Caki2 (cell line): Measurements from ENCODE around the gene CLNK. TPM values are rescaled to one million over a fixed set of nuclear protein-coding genes. Genes with fewer than 3 reads are reported as not detected.

Experiments used
- DNase-seq: peaks from one replicate; pipeline ENCODE4 v3.0.0-alpha.2; 2015; ENCODE audit warnings: low read depth
- in situ Hi-C: cut with HindIII; loops from 2 replicates; pipeline ENCODE4 v1.10.0; 2016; ENCODE audit warnings: low sequenced_read_pairs, low pct_unique_long_range_greater_than_20kb, mixed read lengths
- total RNA-seq: library from RNA; depleted of rRNA; stranded (reverse); fragments of >200 nt; shearing (Covaris generic); gene quantifications from 2 replicates; pipeline ENCODE4 v1.2.3, GENCODE V29; 2014; ENCODE audit warnings: low replicate concordance

The CLNK gene
- total RNA-seq, 1 experiment from 2014 or later = not detected

GRCh38 chr4:10703766-10704429, 19.3 kb upstream of the CLNK start:
- in situ Hi-C loops = no loop called here
- DNase-seq = no peak

GRCh38 chr4:10703156-10703555, 18.6 kb upstream of the CLNK start:
- no peak for DNase-seq
- in situ Hi-C loops = no loop called here

GRCh38 chr4:10701702-10702460, 17.3 kb upstream of the CLNK start:
- in situ Hi-C loops = no loop called here
- DNase-seq = no peak

GRCh38 chr4:10701161-10701560, 16.6 kb upstream of the CLNK start:
- in situ Hi-C loops = no loop called here
- DNase-seq = no peak

- in situ Hi-C loops = no loop called here
- DNase-seq = no peak
Observed at GRCh38 chr4:10698172-10698571, 13.6 kb upstream of the CLNK start.

GRCh38 chr4:10697086-10697485, 12.5 kb upstream of the CLNK start:
- DNase-seq = no peak
- in situ Hi-C loops = no loop called here

- no peak for DNase-seq
- in situ Hi-C loops = no loop called here
Observed at GRCh38 chr4:10696253-10696652, 11.7 kb upstream of the CLNK start.

GRCh38 chr4:10694828-10695209, 10.3 kb upstream of the CLNK start:
- no peak for DNase-seq
- in situ Hi-C loops = no loop called here

- in situ Hi-C loops = no loop called here
Observed at GRCh38 chr4:10694151-10694827, 9.7 kb upstream of the CLNK start.

GRCh38 chr4:10691651-10692050, 7.1 kb upstream of the CLNK start:
- in situ Hi-C loops = no loop called here

More at GRCh38 chr4:10694151-10694827, 9.7 kb upstream of the CLNK start:
- no peak for DNase-seq

GRCh38 chr4:10690185-10690907, 5.8 kb upstream of the CLNK start:
- no peak for DNase-seq
- in situ Hi-C loops = no loop called here

More at GRCh38 chr4:10691651-10692050, 7.1 kb upstream of the CLNK start:
- DNase-seq = no peak

- no peak for DNase-seq
Observed at GRCh38 chr4:10688846-10689245, 4.3 kb upstream of the CLNK start.

GRCh38 chr4:10688022-10688421, 3.5 kb upstream of the CLNK start:
- in situ Hi-C loops = no loop called here
- DNase-seq = no peak

More at GRCh38 chr4:10688846-10689245, 4.3 kb upstream of the CLNK start:
- in situ Hi-C loops = no loop called here

GRCh38 chr4:10687526-10687925, 3.0 kb upstream of the CLNK start:
- in situ Hi-C loops = no loop called here

GRCh38 chr4:10682397-10682796, 2.2 kb downstream of the CLNK start:
- in situ Hi-C loops = no loop called here
- DNase-seq = no peak

More at GRCh38 chr4:10687526-10687925, 3.0 kb upstream of the CLNK start:
- DNase-seq = no peak

- no peak for DNase-seq
- in situ Hi-C loops = no loop called here
Observed at GRCh38 chr4:10677796-10678497, 6.6 kb downstream of the CLNK start.

GRCh38 chr4:10673817-10674369, 10.7 kb downstream of the CLNK start:
- in situ Hi-C loops = no loop called here

GRCh38 chr4:10672379-10672778, 12.2 kb downstream of the CLNK start:
- DNase-seq = no peak
- in situ Hi-C loops = no loop called here

More at GRCh38 chr4:10673817-10674369, 10.7 kb downstream of the CLNK start:
- DNase-seq = no peak
